Esophagus (tissue), 2 donors: ENCODE measurements around the gene RUFY1. TPM values are rescaled to one million over a fixed set of nuclear protein-coding genes. Genes with fewer than 3 reads are reported as not detected.
A peak's percentile ranks its signal among the peaks of the same experiment; 100 is the strongest.
"Not testable (repeated sequence)": the region's sequence is repeated elsewhere in the genome, so short reads cannot be mapped to it uniquely, and the experiment has no call there.

ENCODE experiments used
- H3K27ac ChIP-seq, 2 donors: one replicate each; pipeline ENCODE4 v1.5.1; 2013; ENCODE audit warnings: low read depth in 2 of 2, mild to moderate bottlenecking in 2 of 2, inconsistent platforms in 1 of 2, low read length in 1 of 2, moderate library complexity in 1 of 2
- H3K27me3 ChIP-seq, 2 donors: one replicate each; pipeline ENCODE4 v1.6.1; 2013; ENCODE audit warnings: low read length in 2 of 2, control low read depth in 1 of 2, mild to moderate bottlenecking in 1 of 2; ENCODE audit not compliant: insufficient read depth in 2 of 2, control insufficient read depth in 1 of 2
- H3K36me3 ChIP-seq, 2 donors: one replicate each; pipeline ENCODE4 v1.6.1; 2013; ENCODE audit warnings: low read length in 1 of 2; ENCODE audit not compliant: control insufficient read depth in 2 of 2, insufficient read depth in 2 of 2
- H3K4me1 ChIP-seq, 2 donors: one replicate each; pipeline ENCODE4 v1.6.1; 2013; ENCODE audit warnings: low read length in 1 of 2; ENCODE audit not compliant: control insufficient read depth in 2 of 2, insufficient read depth in 2 of 2
- H3K4me3 ChIP-seq, 2 donors: one replicate each; pipeline ENCODE4 v1.5.1; 2013; ENCODE audit warnings: low read length in 2 of 2, mild to moderate bottlenecking in 2 of 2, low read depth in 1 of 2, moderate library complexity in 1 of 2
- H3K9me3 ChIP-seq, 2 donors: one replicate each; pipeline ENCODE4 v1.6.1; 2013; ENCODE audit warnings: mild to moderate bottlenecking in 2 of 2, low read depth in 1 of 2, low read length in 1 of 2, moderate library complexity in 1 of 2; ENCODE audit not compliant: control insufficient read depth in 2 of 2, insufficient read depth in 1 of 2
- WGBS, 2 donors: extraction: QIAGEN DNeasy Blood & Tissue Kit; methylation state at CpG; one replicate each; pipeline ENCODE4 v1.1.7; 2013; 5-methylcytosine and 5-hydroxymethylcytosine counted together
- polyA plus RNA-seq, 2 donors: library from polyadenylated mRNA; stranded (reverse); fragments of 200-250 nt; gene quantifications; one replicate each; pipeline ENCODE4 v1.2.3, GENCODE V29; 2013
- donor health status: healthy with polysubstance abuse.
- donor health status: Bipolar disorder and iron deficiency.

The RUFY1 gene
- 10 to 100 TPM; 30.1 to 31.9 TPM for polyA plus RNA-seq

- 0% methylated on average over 77 to 109 of the region's 109 CpGs for WGBS, 2 donors
- H3K27me3 ChIP-seq = no peaks in the 10 kb centered on the region
- H3K27ac ChIP-seq = peak within 1 kb of the TSS; percentile 99
- H3K4me1 ChIP-seq = peaks cover 2 to 9% of the 10 kb centered on the region in 2 donors
- H3K9me3 ChIP-seq = no peaks in the 10 kb centered on the region
- H3K4me3 ChIP-seq = peak within 1 kb of the TSS; percentile 84 to 98
- no peaks in the 10 kb centered on the region for H3K36me3 ChIP-seq
Measured at GRCh38 chr5:179550511-179551342, at the start of gene RUFY1. TSS of gene RUFY1 (plus strand) at chr5:179550554. CDS start at chr5:179550570, 16 bp downstream.

GRCh38 chr5:179501997-179502396 lies 48.4 kb upstream of the RUFY1 start:
- H3K36me3 ChIP-seq, H3K4me3 ChIP-seq, H3K27ac ChIP-seq, H3K9me3 ChIP-seq, H3K4me1 ChIP-seq, H3K27me3 ChIP-seq: not testable (repeated sequence)
- no CpG with 5 or more reads among the region's 11 CpGs for WGBS, 2 donors

GRCh38 chr5:179502420-179502819 lies 47.9 kb upstream of the RUFY1 start:
- 90 to 93% methylated on average over 5 of the region's 8 CpGs for WGBS, 2 donors
- not testable (repeated sequence) for H3K4me3 ChIP-seq, H3K36me3 ChIP-seq

GRCh38 chr5:179504191-179504590 lies 46.2 kb upstream of the RUFY1 start:
- Histone ChIP-seq H3K9me3 (no peaks in the 10 kb centered on the region), H3K36me3 (no peaks in the 10 kb centered on the region), H3K27me3 (no peaks in the 10 kb centered on the region), H3K4me3 (no peak overlapping the region), H3K27ac (no peak overlapping the region), H3K4me1 (no peaks in the 10 kb centered on the region)
- 53% methylated on average over 7 of the region's 7 CpGs for WGBS, 2 donors

More at GRCh38 chr5:179502420-179502819, 47.9 kb upstream of the RUFY1 start:
- not testable (repeated sequence) for H3K27ac ChIP-seq, H3K27me3 ChIP-seq, H3K4me1 ChIP-seq, H3K9me3 ChIP-seq

GRCh38 chr5:179504600-179505396 lies 45.6 kb upstream of the RUFY1 start:
- Histone ChIP-seq H3K9me3 (no peaks in the 10 kb centered on the region), H3K27me3 (no peaks in the 10 kb centered on the region), H3K27ac (no peak overlapping the region), H3K36me3 (no peaks in the 10 kb centered on the region), H3K4me3 (no peak overlapping the region), H3K4me1 (no peaks in the 10 kb centered on the region)
- WGBS, 2 donors = 51 to 54% methylated on average over 17 of the region's 17 CpGs

- Histone ChIP-seq H3K36me3 (no peaks in the 10 kb centered on the region), H3K27me3 (no peaks in the 10 kb centered on the region)
- WGBS, 2 donors = 85 to 92% methylated on average over 12 of the region's 12 CpGs
Measured at GRCh38 chr5:179505636-179506261, 44.6 kb upstream of the RUFY1 start.

GRCh38 chr5:179509239-179509638 lies 41.1 kb upstream of the RUFY1 start:
- Histone ChIP-seq H3K27me3 (no peaks in the 10 kb centered on the region), H3K9me3 (no peaks in the 10 kb centered on the region), H3K4me1 (no peaks in the 10 kb centered on the region), H3K27ac (no peak overlapping the region), H3K4me3 (no peak overlapping the region), H3K36me3 (no peaks in the 10 kb centered on the region)
- 13 to 24% methylated on average over 4 of the region's 4 CpGs for WGBS, 2 donors

More at GRCh38 chr5:179505636-179506261, 44.6 kb upstream of the RUFY1 start:
- H3K9me3 ChIP-seq = no peaks in the 10 kb centered on the region
- no peak overlapping the region for H3K4me3 ChIP-seq
- H3K4me1 ChIP-seq = no peaks in the 10 kb centered on the region
- no peak overlapping the region for H3K27ac ChIP-seq

GRCh38 chr5:179509845-179510244 lies 40.5 kb upstream of the RUFY1 start:
- Histone ChIP-seq H3K9me3 (no peaks in the 10 kb centered on the region), H3K27ac (no peak overlapping the region), H3K4me3 (no peak overlapping the region), H3K36me3 (no peaks in the 10 kb centered on the region), H3K4me1 (no peaks in the 10 kb centered on the region), H3K27me3 (no peaks in the 10 kb centered on the region)
- 69 to 84% methylated on average over 1 of the region's 1 CpG for WGBS, 2 donors

GRCh38 chr5:179512452-179513000 lies 37.8 kb upstream of the RUFY1 start:
- Histone ChIP-seq H3K4me1 (no peaks in the 10 kb centered on the region), H3K27ac (no peak overlapping the region), H3K9me3 (no peaks in the 10 kb centered on the region), H3K27me3 (no peaks in the 10 kb centered on the region), H3K36me3 (no peaks in the 10 kb centered on the region), H3K4me3 (no peak overlapping the region)
- 90% methylated on average over 15 of the region's 15 CpGs for WGBS, 2 donors
